Natural killer cell treated with Interleukin-12 subunit alpha and Interleukin-12 subunit beta and Interleukin-15 and Interleukin-18, amount 100 ng/mL, for 72 hours (primary cell): ENCODE data around the gene OR1S1. TPM values are rescaled to one million over a fixed set of nuclear protein-coding genes. Genes with fewer than 3 reads are reported as not detected.

Experiments used
- ATAC-seq, 2 donors: fragments of 150-1000 bp; cut with Tn5 transposase in 1 of 2; sonication (Bioruptor Pico), chemical (Tn5 transposase) in 1 of 2; 2 replicates each; pipeline ENCODE4 v1.10.0; 2021
- DNase-seq: peaks from one replicate; pipeline ENCODE4 v3.0.0; 2022; ENCODE audit warnings: low spot score
- H3K27ac Mint-ChIP-seq, 2 donors: 1 replicate in 1 of 2; 2 replicates in 1 of 2; pipeline ENCODE4 v1.8.0; 2022; ENCODE audit warnings: mixed read lengths in 2 of 2, mild to moderate bottlenecking in 1 of 2, moderate library complexity in 1 of 2
- H3K27me3 Mint-ChIP-seq, 2 donors: 1 replicate in 1 of 2; 2 replicates in 1 of 2; pipeline ENCODE4 v1.8.0; 2022; ENCODE audit warnings: mixed read lengths in 2 of 2
- H3K36me3 Mint-ChIP-seq: one replicate; pipeline ENCODE4 v1.8.0; 2022; ENCODE audit warnings: mixed read lengths
- H3K4me1 Mint-ChIP-seq, 2 donors: 1 replicate in 1 of 2; 2 replicates in 1 of 2; pipeline ENCODE4 v1.8.0; 2022; ENCODE audit warnings: low read depth in 2 of 2, mixed read lengths in 2 of 2, mild to moderate bottlenecking in 1 of 2
- H3K4me3 Mint-ChIP-seq: one replicate; pipeline ENCODE4 v1.8.0; 2022; ENCODE audit warnings: mixed read lengths
- H3K9me3 Mint-ChIP-seq: 2 replicates; pipeline ENCODE4 v1.8.0; 2022; ENCODE audit warnings: mixed read lengths
- total RNA-seq, 2 donors: library from RNA; stranded (reverse); gene quantifications; one replicate each; pipeline ENCODE4 v1.2.3, GENCODE V29; 2022

Gene OR1S1
- total RNA-seq, 2 donors from 2014 or later, result not detected

DNA sequence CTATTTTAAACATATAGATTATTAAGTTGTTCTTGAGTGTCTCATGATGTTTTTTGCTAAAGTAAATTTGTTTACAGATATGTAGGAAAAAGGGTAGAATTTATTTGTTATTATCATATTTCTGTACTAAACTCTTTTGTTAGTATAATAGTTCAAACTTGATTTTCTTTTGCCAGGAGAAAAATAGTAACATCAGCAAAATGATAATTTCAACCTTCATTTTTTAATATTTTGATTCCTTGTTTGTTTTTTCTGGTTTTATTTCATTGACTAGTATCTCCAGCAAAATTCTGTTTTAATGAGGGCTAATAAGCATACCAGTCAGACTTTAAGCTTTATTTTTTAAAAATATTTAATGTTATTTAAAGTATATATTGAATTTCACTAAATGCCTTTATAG, 4.0 kb downstream of the OR1S1 start:
- Mint-ChIP-seq H3K4me3 (no peak overlapping the region), H3K36me3 (no peaks in the 10 kb centered on the region), H3K4me1 (no peaks in the 10 kb centered on the region), H3K9me3 (peaks cover 3% of the 10 kb centered on the region), H3K27me3 (peaks cover 5 to 12% of the 10 kb centered on the region in 2 donors), H3K27ac (no peak overlapping the region)
- DNase-seq (no peak), ATAC-seq (no peak)

DNA sequence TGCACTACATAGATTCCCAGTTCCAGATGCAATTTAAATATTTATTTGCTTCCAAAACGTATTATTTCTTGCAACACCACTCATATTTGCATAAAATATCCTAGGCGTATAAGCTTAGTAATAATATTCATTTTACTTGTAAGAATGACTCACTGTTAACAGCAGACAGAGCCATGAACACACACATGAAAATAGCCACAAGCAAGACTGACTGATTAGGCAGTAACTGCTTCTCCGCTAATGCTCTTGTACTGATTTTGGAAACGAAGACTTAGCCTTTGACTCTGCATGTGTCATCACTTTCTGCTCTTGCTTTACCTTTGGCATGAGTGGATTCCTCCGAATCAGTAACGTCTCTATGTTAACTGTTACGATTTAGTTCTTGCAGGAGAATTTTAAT, 10.2 kb downstream of the OR1S1 start:
- Mint-ChIP-seq H3K4me3 (no peak overlapping the region), H3K27ac (no peak overlapping the region), H3K27me3 (no peaks in the 10 kb centered on the region), H3K4me1 (no peaks in the 10 kb centered on the region), H3K9me3 (no peaks in the 10 kb centered on the region), H3K36me3 (no peaks in the 10 kb centered on the region)
- ATAC-seq, result no peak
- DNase-seq, result no peak

DNA sequence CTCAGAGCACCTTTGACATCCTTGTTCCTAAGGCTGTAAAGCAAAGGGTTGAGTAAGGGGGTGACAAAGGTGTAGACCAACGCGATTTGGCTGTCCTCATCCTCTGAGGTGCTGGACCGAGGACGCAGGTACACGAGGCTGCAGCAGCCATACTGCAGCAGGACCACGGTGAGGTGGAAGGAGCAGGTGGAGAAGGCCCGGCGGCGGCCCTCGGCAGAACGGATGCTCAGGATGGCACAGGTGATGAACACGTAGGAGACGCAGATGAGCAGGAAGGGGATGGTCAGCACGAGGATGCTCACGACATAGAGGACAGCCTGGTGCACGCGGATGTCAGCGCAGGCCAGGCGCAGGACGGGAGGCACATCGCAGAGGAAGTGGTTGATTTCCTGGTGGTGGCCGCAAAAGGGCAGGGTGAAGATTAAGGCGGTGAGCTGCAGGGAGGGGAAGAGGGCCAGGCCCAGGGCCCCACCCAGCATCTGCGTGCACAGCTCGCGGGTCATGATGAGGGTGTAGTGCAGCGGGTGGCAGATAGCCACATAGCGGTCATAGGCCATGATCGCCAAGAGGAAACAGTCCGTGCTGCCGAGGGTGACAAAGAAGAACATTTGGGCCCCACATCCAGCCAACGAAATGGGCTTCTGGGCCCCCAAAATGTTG, 15.6 kb downstream of the OR1S1 start:
- Mint-ChIP-seq H3K27me3 (peaks cover 0 to 6% of the 10 kb centered on the region in 2 donors), H3K27ac (no peak overlapping the region), H3K36me3 (no peaks in the 10 kb centered on the region), H3K9me3 (peaks cover 6% of the 10 kb centered on the region), H3K4me3 (no peak overlapping the region), H3K4me1 (no peaks in the 10 kb centered on the region)
- DNase-seq, result no peak
- peak; percentile 20 to 52 for ATAC-seq

DNA sequence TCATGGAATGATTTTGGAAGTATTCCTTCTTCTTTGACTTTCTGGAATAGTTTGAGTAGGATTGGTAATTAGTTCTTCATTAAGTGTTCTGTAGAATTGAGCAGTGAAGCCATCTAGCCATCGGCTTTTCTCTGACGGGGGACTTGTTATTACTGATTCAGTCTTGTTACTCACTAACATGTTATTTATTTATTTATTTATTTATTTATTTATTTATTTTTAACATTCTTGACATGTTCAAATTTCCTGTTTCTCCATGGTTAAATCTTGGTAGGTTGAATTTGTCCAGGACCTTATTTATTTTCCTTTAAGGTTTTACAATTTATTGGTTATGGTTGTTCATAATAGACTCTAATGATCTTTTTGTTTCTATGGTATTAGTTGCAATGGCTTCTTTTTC, 31.4 kb downstream of the OR1S1 start:
- Mint-ChIP-seq H3K27ac (no peak overlapping the region), H3K4me3 (no peak overlapping the region), H3K9me3 (peaks cover 12% of the 10 kb centered on the region), H3K4me1 (no peaks in the 10 kb centered on the region), H3K27me3 (peaks cover 0 to 32% of the 10 kb centered on the region in 2 donors), H3K36me3 (peaks cover 6% of the 10 kb centered on the region)
- ATAC-seq, result no peak
- DNase-seq, result no peak

DNA sequence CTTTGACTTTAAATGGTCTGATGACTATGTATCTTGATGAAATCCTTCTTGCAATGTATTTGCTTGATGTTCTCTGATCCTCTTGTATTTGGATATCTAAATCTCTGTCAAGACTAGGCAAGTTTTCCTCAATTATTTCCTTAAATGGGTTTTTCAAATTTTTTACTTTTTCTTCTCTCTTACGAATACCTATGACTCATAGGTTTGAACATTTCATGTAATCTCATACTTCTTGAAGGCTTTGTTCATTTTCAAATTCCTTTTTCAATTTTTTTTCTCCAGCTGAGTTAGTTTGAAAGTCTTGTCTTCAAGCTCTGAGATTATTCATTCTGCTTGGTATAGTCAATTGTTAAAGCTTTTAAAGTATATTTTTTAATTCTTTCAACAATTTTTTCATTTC, 42.4 kb downstream of the OR1S1 start:
- DNase-seq, result no peak
- H3K9me3 Mint-ChIP-seq, result peaks cover 14% of the 10 kb centered on the region
- no peaks in the 10 kb centered on the region for H3K27me3 Mint-ChIP-seq
- H3K27ac Mint-ChIP-seq, result no peak overlapping the region
- H3K4me3 Mint-ChIP-seq, result no peak overlapping the region
- no peaks in the 10 kb centered on the region for H3K4me1 Mint-ChIP-seq
- ATAC-seq, result no peak
- H3K36me3 Mint-ChIP-seq, result no peaks in the 10 kb centered on the region

DNA sequence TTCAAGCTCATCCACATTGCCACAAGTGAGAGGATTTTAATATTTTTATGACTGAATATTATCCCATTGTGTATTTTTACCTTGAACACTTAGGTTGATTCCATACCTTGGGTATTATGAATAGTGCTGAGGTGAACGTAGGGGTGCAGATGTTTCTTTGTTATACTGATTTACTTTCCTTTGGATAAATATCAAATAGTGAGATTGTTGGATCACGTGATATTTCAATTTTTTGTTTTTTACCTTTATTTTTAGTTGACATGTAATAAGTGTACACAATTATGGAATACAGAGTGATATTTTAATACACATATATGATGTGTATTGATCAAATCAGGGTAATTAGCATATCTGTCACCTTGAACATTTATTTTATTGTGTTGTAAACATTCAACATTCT, 47.5 kb downstream of the OR1S1 start:
- H3K27ac Mint-ChIP-seq, result no peak overlapping the region
- peaks cover 10% of the 10 kb centered on the region for H3K9me3 Mint-ChIP-seq
- H3K36me3 Mint-ChIP-seq, result no peaks in the 10 kb centered on the region
- no peak overlapping the region for H3K4me3 Mint-ChIP-seq
- H3K4me1 Mint-ChIP-seq, result no peaks in the 10 kb centered on the region
- H3K27me3 Mint-ChIP-seq, result no peaks in the 10 kb centered on the region
- ATAC-seq (no peak), DNase-seq (no peak)

Other genes with a start within 250 kb of the OR1S1 start
- gene OR9Q1, start 188.8 kb upstream of the OR1S1 start, total RNA-seq, result not detected
- not detected for gene OR6Q1, start 181.8 kb upstream of the OR1S1 start, total RNA-seq
- not detected for gene OR9I1, start 87.2 kb upstream of the OR1S1 start, total RNA-seq
- not detected for gene OR9Q2, start 23.6 kb upstream of the OR1S1 start, total RNA-seq
- gene OR1S2, start 8.6 kb upstream of the OR1S1 start, total RNA-seq, result not detected
- not detected for gene OR10Q1, start 16.2 kb downstream of the OR1S1 start, total RNA-seq
- not detected for gene OR10W1, start 55.5 kb downstream of the OR1S1 start, total RNA-seq
- gene OR5B17, start 146.3 kb downstream of the OR1S1 start, total RNA-seq, result not detected
- not detected for gene OR5B3, start 194.2 kb downstream of the OR1S1 start, total RNA-seq
- gene OR5B2, start 215.4 kb downstream of the OR1S1 start, total RNA-seq, result not detected
- gene OR5B12, start 229.5 kb downstream of the OR1S1 start, total RNA-seq, result not detected